IPS-18c (cell line): Measurements from ENCODE around the gene RSRC2.
A peak's percentile ranks its signal among the peaks of the same experiment; 100 is the strongest.
"Not testable (repeated sequence)": the region's sequence is repeated elsewhere in the genome, so short reads cannot be mapped to it uniquely, and the experiment has no call there.

Source experiments
- H3K4me3 ChIP-seq: 2 replicates; pipeline ENCODE4 v1.7.0; 2013; ENCODE audit warnings: low read depth, mild to moderate bottlenecking, low read length, moderate library complexity; ENCODE audit not compliant: insufficient read depth
- H3K9me3 ChIP-seq: one replicate; pipeline ENCODE4 v1.6.1; 2013; ENCODE audit warnings: mild to moderate bottlenecking, low read length, moderate library complexity; ENCODE audit not compliant: control insufficient read depth, insufficient read depth

Gene RSRC2

GRCh38 chr12:122500685-122501488 lies 25.8 kb downstream of the RSRC2 start, which contains the start of gene ZCCHC8:
TSS of gene ZCCHC8 (minus strand) at chr12:122500932. CDS start at chr12:122500840, 92 bp downstream.
- Histone ChIP-seq H3K4me3 (peak within 1 kb of the TSS; percentile 94), H3K9me3 (no peaks in the 10 kb centered on the region)

- H3K4me3 ChIP-seq, result peak overlapping the region; percentile 94
- H3K9me3 ChIP-seq, result no peaks in the 10 kb centered on the region
These were observed 26.6 kb downstream of the RSRC2 start for GRCh38 chr12:122499991-122500684.

- H3K4me3 ChIP-seq, result no peak overlapping the region
- H3K9me3 ChIP-seq, result no peaks in the 10 kb centered on the region
These were observed 31.5 kb downstream of the RSRC2 start for GRCh38 chr12:122495258-122495657.

- not testable (repeated sequence) for H3K4me3 ChIP-seq, H3K9me3 ChIP-seq
These were observed 33.5 kb downstream of the RSRC2 start for GRCh38 chr12:122493222-122493621.

- no peaks in the 10 kb centered on the region for H3K9me3 ChIP-seq
These were observed 34.7 kb downstream of the RSRC2 start for GRCh38 chr12:122491991-122492390.

GRCh38 chr12:122489038-122489437 lies 37.7 kb downstream of the RSRC2 start:
- Histone ChIP-seq H3K9me3 (no peaks in the 10 kb centered on the region), H3K4me3 (no peak overlapping the region)

More at GRCh38 chr12:122491991-122492390, 34.7 kb downstream of the RSRC2 start:
- no peak overlapping the region for H3K4me3 ChIP-seq

- H3K9me3 ChIP-seq, H3K4me3 ChIP-seq: not testable (repeated sequence)
These were observed 38.9 kb downstream of the RSRC2 start for GRCh38 chr12:122487807-122488206.

GRCh38 chr12:122486805-122487426 lies 39.8 kb downstream of the RSRC2 start:
- Histone ChIP-seq H3K4me3 (no peak overlapping the region), H3K9me3 (no peaks in the 10 kb centered on the region)

- H3K9me3 ChIP-seq, H3K4me3 ChIP-seq: not testable (repeated sequence)
These were observed 40.4 kb downstream of the RSRC2 start for GRCh38 chr12:122486360-122486759.

GRCh38 chr12:122484385-122484784 lies 42.4 kb downstream of the RSRC2 start:
- H3K4me3 ChIP-seq, H3K9me3 ChIP-seq: not testable (repeated sequence)

- H3K4me3 ChIP-seq, result no peak overlapping the region
These were observed 42.8 kb downstream of the RSRC2 start for GRCh38 chr12:122483969-122484368.

GRCh38 chr12:122481861-122482260 lies 44.9 kb downstream of the RSRC2 start:
- no peaks in the 10 kb centered on the region for H3K9me3 ChIP-seq
- H3K4me3 ChIP-seq, result no peak overlapping the region

More at GRCh38 chr12:122483969-122484368, 42.8 kb downstream of the RSRC2 start:
- H3K9me3 ChIP-seq, result no peaks in the 10 kb centered on the region

- Histone ChIP-seq H3K4me3 (no peak overlapping the region), H3K9me3 (no peaks in the 10 kb centered on the region)
These were observed 46.0 kb downstream of the RSRC2 start for GRCh38 chr12:122480753-122481152.

GRCh38 chr12:122474324-122474716 lies 52.4 kb downstream of the RSRC2 start:
- no peaks in the 10 kb centered on the region for H3K9me3 ChIP-seq
- H3K4me3 ChIP-seq, result no peak overlapping the region

- Histone ChIP-seq H3K9me3 (no peaks in the 10 kb centered on the region), H3K4me3 (no peak overlapping the region)
These were observed 53.0 kb downstream of the RSRC2 start for GRCh38 chr12:122473543-122474323.

- Histone ChIP-seq H3K4me3 (no peak overlapping the region), H3K9me3 (no peaks in the 10 kb centered on the region)
These were observed 55.2 kb downstream of the RSRC2 start for GRCh38 chr12:122471324-122472226.
